ENCODE results near the gene LHX8.
A peak's percentile ranks its signal among the peaks of the same experiment; 100 is the strongest.
"Not testable (repeated sequence)": the region's sequence is repeated elsewhere in the genome, so short reads cannot be mapped to it uniquely, and the experiment has no call there.

The LHX8 gene

DNA sequence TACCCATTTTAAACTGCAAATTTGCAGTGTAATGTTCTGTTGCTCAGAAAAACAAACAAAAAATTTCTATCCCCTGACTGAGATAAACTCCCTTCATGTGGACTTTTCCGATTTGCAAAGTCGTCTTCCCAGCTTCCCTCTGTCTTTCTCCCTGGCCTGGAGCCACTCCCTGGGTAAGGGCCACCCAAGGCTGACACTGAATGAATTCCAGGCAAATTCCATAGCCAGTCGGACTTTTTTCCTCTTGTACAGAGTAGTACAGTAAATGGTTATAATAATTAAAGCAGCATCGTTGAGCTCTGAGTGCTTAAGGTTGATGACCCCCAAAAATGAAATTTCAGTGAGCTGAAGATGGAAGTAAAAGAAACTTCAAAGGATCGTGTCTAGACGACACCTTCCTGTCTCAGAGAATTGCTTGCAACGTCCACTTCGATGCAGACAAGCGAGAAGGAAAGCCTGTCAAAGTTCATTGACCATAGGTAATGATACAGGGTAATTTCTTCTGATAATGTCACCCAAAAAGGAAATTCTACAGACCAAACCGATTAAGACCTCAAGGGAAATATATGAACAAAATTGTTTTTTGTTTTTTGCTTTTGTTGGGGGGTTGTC, 33.6 kb upstream of the LHX8 start:
- Mint-ChIP-seq H3K9me3 (no peaks in the 10 kb centered on the region), H3K4me1 (peaks cover 4% of the 10 kb centered on the region), H3K27me3 (ENCODE audit: low read depth, poor library complexity) (peaks cover 4% of the 10 kb centered on the region), H3K4me3 (no peak overlapping the region), H3K36me3 (ENCODE audit: low read depth) (no peaks in the 10 kb centered on the region), H3K27ac (peak overlapping the region; percentile 33)
- DNase-seq = no peak
- TF ChIP-seq, protein P1, sequence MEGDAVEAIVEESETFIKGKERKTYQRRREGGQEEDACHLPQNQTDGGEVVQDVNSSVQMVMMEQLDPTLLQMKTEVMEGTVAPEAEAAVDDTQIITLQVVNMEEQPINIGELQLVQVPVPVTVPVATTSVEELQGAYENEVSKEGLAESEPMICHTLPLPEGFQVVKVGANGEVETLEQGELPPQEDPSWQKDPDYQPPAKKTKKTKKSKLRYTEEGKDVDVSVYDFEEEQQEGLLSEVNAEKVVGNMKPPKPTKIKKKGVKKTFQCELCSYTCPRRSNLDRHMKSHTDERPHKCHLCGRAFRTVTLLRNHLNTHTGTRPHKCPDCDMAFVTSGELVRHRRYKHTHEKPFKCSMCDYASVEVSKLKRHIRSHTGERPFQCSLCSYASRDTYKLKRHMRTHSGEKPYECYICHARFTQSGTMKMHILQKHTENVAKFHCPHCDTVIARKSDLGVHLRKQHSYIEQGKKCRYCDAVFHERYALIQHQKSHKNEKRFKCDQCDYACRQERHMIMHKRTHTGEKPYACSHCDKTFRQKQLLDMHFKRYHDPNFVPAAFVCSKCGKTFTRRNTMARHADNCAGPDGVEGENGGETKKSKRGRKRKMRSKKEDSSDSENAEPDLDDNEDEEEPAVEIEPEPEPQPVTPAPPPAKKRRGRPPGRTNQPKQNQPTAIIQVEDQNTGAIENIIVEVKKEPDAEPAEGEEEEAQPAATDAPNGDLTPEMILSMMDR (IDR thresholded peaks at IDR 0.05) = no peak

DNA sequence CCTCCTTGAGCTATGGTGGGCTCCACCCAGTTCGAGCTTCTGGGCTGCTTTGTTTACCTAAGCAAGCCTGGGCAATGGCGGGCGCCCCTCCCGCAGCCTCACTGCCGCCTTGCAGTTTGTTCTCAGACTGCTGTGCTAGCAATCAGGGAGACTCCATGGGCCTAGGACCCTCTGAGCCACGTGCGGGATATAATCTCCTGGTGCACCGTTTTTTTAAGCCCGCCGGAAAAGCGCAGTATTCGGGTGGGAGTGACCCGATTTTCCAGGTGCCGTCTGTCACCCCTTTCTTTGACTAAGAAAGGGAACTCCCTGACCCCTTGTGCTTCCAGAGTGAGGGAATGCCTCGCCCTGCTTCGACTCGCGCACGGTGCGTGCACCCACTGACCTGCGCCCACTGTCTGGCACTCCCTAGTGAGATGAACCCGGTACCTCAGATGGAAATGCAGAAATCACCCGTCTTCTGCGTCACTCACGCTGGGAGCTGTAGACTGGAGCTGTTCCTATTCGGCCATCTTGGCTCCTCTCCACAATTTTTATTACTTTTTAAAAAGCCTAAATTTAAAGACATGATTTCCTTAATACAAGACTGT, 21.7 kb upstream of the LHX8 start:
- H3K4me1 Mint-ChIP-seq; H3K36me3 Mint-ChIP-seq (ENCODE audit: low read depth); H3K4me3 Mint-ChIP-seq; H3K27ac Mint-ChIP-seq; H3K27me3 Mint-ChIP-seq (ENCODE audit: low read depth, poor library complexity); DNase-seq: not testable (repeated sequence)
- peaks cover 13% of the 10 kb centered on the region for H3K9me3 Mint-ChIP-seq

DNA sequence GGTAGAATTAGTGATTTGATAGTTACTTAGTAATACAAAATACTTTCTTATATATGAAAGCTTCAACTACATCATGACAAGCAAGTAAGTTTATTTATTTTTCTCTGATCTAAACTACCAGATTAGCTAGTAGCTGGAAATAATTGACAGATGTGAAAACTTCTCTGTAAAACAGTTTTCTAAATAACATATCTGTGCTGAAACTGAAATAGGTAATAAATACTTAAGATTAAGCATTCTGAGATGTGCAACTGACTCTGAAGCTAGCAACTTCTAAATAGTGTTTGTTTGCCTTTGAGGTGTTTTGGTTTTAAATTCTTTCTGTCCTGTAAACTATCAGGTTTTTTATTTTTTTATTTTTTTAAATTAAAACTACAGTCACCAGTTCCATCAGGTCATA, 18.5 kb upstream of the LHX8 start:
- no peak overlapping the region for H3K27ac Mint-ChIP-seq
- H3K9me3 Mint-ChIP-seq = peaks cover 8% of the 10 kb centered on the region
- no peaks in the 10 kb centered on the region for H3K4me1 Mint-ChIP-seq
- TF ChIP-seq, protein P1 (IDR thresholded peaks at IDR 0.05) = no peak
- no peaks in the 10 kb centered on the region for H3K36me3 Mint-ChIP-seq (ENCODE audit: low read depth)
- DNase-seq = no peak
- H3K4me3 Mint-ChIP-seq = no peak overlapping the region
- H3K27me3 Mint-ChIP-seq (ENCODE audit: low read depth, poor library complexity) = no peaks in the 10 kb centered on the region

DNA sequence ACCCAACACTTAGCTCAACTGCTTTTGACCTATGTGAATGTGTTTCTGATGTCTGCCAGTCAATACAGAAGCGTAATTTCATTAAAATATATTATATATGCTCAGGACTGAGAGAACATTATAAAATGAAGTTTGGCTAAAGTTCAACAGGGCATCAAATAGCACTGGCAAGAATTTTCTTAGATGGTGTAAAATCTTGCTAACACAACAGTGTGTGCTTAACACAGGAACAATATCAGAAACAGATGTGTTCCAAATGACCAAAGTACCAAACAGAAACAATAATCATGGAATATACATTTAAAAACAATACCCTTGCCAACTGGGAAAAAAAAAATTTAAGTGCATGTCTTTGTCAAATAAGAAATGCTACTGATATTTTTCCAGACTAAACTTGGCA, 10.4 kb upstream of the LHX8 start:
- peaks cover 8% of the 10 kb centered on the region for H3K9me3 Mint-ChIP-seq
- H3K36me3 Mint-ChIP-seq (ENCODE audit: low read depth) = no peaks in the 10 kb centered on the region
- TF ChIP-seq, protein P1 (IDR thresholded peaks at IDR 0.05) = no peak
- no peaks in the 10 kb centered on the region for H3K4me1 Mint-ChIP-seq
- H3K27me3 Mint-ChIP-seq (ENCODE audit: low read depth, poor library complexity) = peaks cover 30% of the 10 kb centered on the region
- DNase-seq = no peak
- no peak overlapping the region for H3K27ac Mint-ChIP-seq
- no peak overlapping the region for H3K4me3 Mint-ChIP-seq

DNA sequence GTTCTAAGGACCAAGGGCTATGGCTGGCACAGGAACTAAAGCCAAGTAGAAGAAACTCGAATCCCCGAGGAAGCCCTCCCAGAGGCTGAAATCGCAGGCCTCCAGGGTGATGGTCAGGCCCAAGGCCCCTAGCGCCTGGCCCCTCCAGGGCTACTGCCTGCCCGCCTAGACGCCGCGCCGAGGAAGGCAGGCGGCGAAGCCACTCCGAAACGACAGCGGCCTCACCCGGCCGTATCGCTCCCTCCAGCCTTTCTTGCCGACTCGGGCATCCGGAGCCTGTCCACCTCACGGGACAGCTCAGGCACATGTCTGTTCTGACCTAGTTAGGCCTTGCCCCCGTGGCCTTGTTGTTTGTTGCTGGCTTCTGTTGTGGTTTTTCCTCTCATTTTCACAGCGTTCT, 9.7 kb upstream of the LHX8 start:
- Mint-ChIP-seq H3K4me3 (no peak overlapping the region), H3K36me3 (ENCODE audit: low read depth) (no peaks in the 10 kb centered on the region), H3K27ac (no peak overlapping the region), H3K4me1 (no peaks in the 10 kb centered on the region), H3K9me3 (peaks cover 8% of the 10 kb centered on the region), H3K27me3 (ENCODE audit: low read depth, poor library complexity) (peaks cover 38% of the 10 kb centered on the region)
- DNase-seq = no peak
- TF ChIP-seq, protein P1 (IDR thresholded peaks at IDR 0.05) = no peak

DNA sequence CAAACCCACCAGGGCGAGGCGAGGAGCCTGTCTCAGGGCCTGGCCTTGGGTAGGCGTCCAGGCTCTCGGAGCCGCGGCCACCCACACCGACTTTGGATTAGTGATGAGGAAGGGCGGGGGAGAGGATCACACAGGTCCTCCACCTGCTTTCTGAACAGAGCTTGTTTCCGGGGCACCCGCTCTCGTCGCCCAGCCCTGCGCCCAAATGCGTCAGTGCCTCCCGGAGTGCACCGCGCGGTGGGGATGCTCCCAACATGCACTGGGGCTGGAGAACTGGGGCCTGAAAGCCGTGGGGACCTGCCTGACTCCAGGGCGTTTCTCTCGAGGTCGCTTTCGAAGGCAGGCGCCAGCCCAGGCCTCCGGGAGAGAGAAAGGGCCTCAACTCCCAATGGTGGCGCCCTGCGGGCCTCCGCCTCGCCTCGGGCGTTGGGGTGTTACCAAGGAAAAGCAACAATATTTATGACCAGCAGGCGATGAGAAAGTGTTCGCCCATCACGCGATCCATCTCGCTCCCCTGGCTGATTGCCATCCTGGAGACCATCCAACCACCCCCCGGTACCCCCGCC, 8.9 kb upstream of the LHX8 start:
- H3K36me3 Mint-ChIP-seq (ENCODE audit: low read depth) = no peaks in the 10 kb centered on the region
- H3K4me1 Mint-ChIP-seq = peaks cover 4% of the 10 kb centered on the region
- TF ChIP-seq, protein P1 (IDR thresholded peaks at IDR 0.05) = no peak
- no peak overlapping the region for H3K27ac Mint-ChIP-seq
- H3K4me3 Mint-ChIP-seq = no peak overlapping the region
- H3K9me3 Mint-ChIP-seq = peaks cover 8% of the 10 kb centered on the region
- peaks cover 45% of the 10 kb centered on the region for H3K27me3 Mint-ChIP-seq (ENCODE audit: low read depth, poor library complexity)
- no peak for DNase-seq
